Mucosa of rectum (tissue), 2 donors: ENCODE data around the gene ITK.
A peak's percentile ranks its signal among the peaks of the same experiment; 100 is the strongest.

Experiments
- H3K27ac ChIP-seq, 2 donors: one replicate each; pipeline ENCODE4 v1.7.0; 2013; ENCODE audit warnings: inconsistent platforms in 2 of 2, low read depth in 2 of 2, low read length in 2 of 2
- H3K27me3 ChIP-seq, 2 donors: one replicate each; pipeline ENCODE4 v1.7.0; 2013; ENCODE audit warnings: low read length in 2 of 2; ENCODE audit not compliant: control insufficient read depth in 2 of 2, insufficient read depth in 2 of 2
- H3K36me3 ChIP-seq, 2 donors: one replicate each; pipeline ENCODE4 v1.7.0; 2013; ENCODE audit warnings: low read length in 2 of 2; ENCODE audit not compliant: control insufficient read depth in 2 of 2, insufficient read depth in 2 of 2
- H3K4me1 ChIP-seq, 2 donors: one replicate each; pipeline ENCODE4 v1.7.0; 2013; ENCODE audit warnings: low read length in 2 of 2, mild to moderate bottlenecking in 1 of 2; ENCODE audit not compliant: control insufficient read depth in 2 of 2, insufficient read depth in 2 of 2
- H3K4me3 ChIP-seq, 2 donors: one replicate each; pipeline ENCODE4 v1.7.0; 2013; ENCODE audit warnings: low read length in 2 of 2
- H3K9ac ChIP-seq, 2 donors: one replicate each; pipeline ENCODE4 v1.7.0; 2013; ENCODE audit warnings: low read length in 2 of 2, low read depth in 1 of 2, mild to moderate bottlenecking in 1 of 2
- H3K9me3 ChIP-seq, 2 donors: one replicate each; pipeline ENCODE4 v1.7.0; 2013; ENCODE audit warnings: low read length in 2 of 2; ENCODE audit not compliant: control insufficient read depth in 2 of 2
- donor health status: healthy.
- donor health status: Normal muscosa, but diverticular disease.

ITK gene

GRCh38 chr5:157180374-157181264 is at the start of gene ITK:
Gene ITK, plus strand, starts transcription at chr5:157180840. Its CDS starts 138 bp downstream, at chr5:157180978.
- H3K27me3 ChIP-seq, result no peaks in the 10 kb centered on the region
- no peak within 1 kb of the TSS for H3K9ac ChIP-seq
- H3K9me3 ChIP-seq, result no peaks in the 10 kb centered on the region
- no peaks in the 10 kb centered on the region for H3K36me3 ChIP-seq
- no peaks in the 10 kb centered on the region for H3K4me1 ChIP-seq
- H3K27ac ChIP-seq, result peak within 1 kb of the TSS; percentile 32 to 46
- H3K4me3 ChIP-seq, result peak within 1 kb of the TSS; percentile 33 to 59

- no peak overlapping the region for H3K9ac ChIP-seq
- H3K27ac ChIP-seq, result no peak overlapping the region
- H3K36me3 ChIP-seq, result no peaks in the 10 kb centered on the region
- no peaks in the 10 kb centered on the region for H3K27me3 ChIP-seq
- no peaks in the 10 kb centered on the region for H3K4me1 ChIP-seq
- H3K4me3 ChIP-seq, result no peak overlapping the region
- H3K9me3 ChIP-seq, result no peaks in the 10 kb centered on the region
Measured at GRCh38 chr5:157130925-157131324, 49.7 kb upstream of the ITK start.

GRCh38 chr5:157132281-157132612 is 48.4 kb upstream of the ITK start:
- H3K27me3 ChIP-seq, result no peaks in the 10 kb centered on the region
- H3K9ac ChIP-seq, result no peak overlapping the region
- no peak overlapping the region for H3K27ac ChIP-seq
- H3K36me3 ChIP-seq, result peaks cover 0 to under 1% of the 10 kb centered on the region in 2 donors
- no peaks in the 10 kb centered on the region for H3K4me1 ChIP-seq
- H3K4me3 ChIP-seq, result peak overlapping the region in 1 of 2 donors; percentile 56
- no peaks in the 10 kb centered on the region for H3K9me3 ChIP-seq

- H3K9ac ChIP-seq, result no peak overlapping the region
- H3K27ac ChIP-seq, result no peak overlapping the region
- no peaks in the 10 kb centered on the region for H3K4me1 ChIP-seq
- no peaks in the 10 kb centered on the region for H3K9me3 ChIP-seq
- no peak overlapping the region for H3K4me3 ChIP-seq
- H3K36me3 ChIP-seq, result peaks cover 17 to 18% of the 10 kb centered on the region in 2 donors
- H3K27me3 ChIP-seq, result no peaks in the 10 kb centered on the region
Measured at GRCh38 chr5:157137691-157138090, 42.9 kb upstream of the ITK start.

GRCh38 chr5:157142317-157143126 is 38.1 kb upstream of the ITK start, which contains the start of gene MED7:
Gene MED7, minus strand, starts transcription at chr5:157142865. Its CDS starts 3,434 bp downstream, at chr5:157139431.
- Histone ChIP-seq H3K36me3 (peaks cover 14 to 15% of the 10 kb centered on the region in 2 donors), H3K27ac (peak within 1 kb of the TSS; percentile 81 to 89), H3K9ac (peak within 1 kb of the TSS; percentile 91 to 92), H3K27me3 (no peaks in the 10 kb centered on the region), H3K4me3 (peak within 1 kb of the TSS; percentile 92 to 94), H3K4me1 (peaks cover 0 to 6% of the 10 kb centered on the region in 2 donors), H3K9me3 (no peaks in the 10 kb centered on the region)

DNA sequence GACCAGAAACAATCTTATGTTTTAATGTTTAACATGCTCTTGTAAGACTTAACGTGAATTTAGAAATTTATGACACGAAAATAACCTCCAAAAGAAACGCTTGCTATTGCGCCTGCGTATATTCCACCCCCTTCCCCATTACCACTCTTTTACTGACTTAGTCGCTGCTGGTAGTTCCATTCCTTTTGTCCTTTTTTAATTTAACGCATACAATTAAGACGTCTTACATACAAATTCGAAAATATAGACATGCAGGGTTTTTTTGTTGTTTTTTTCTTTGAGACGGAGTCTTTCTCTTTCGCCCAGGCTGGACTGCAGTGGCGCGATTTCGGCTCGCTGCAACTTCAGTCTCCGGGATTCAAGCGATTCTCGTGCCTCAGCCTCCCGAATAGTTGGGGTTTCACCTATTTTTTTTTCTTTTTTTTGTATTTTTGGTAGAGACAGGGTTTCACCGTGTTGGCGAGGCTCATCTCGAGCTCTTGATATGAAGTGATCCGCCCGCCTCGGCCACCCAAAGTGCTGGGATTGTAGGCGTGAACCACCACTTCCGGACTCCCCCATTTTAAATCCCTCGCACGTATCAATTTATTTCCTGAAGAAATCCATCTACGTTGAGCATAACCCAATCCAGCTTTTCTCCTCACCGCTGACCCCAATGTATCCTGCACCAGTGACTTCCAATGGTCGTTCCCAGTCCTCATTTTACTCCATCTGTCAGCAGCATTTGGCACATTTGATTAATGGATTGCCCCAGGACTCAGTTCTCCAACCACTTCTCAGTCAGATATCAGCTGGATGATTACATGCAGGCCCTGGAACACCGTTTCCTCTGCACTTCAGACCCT is 37.3 kb upstream of the ITK start:
- no peaks in the 10 kb centered on the region for H3K9me3 ChIP-seq
- H3K4me1 ChIP-seq, result peaks cover 0 to 6% of the 10 kb centered on the region in 2 donors
- H3K4me3 ChIP-seq, result peak overlapping the region; percentile 92 to 94
- H3K27ac ChIP-seq, result peak overlapping the region; percentile 81 to 89
- peak overlapping the region; percentile 74 to 91 for H3K9ac ChIP-seq
- H3K36me3 ChIP-seq, result peaks cover 8 to 10% of the 10 kb centered on the region in 2 donors
- H3K27me3 ChIP-seq, result no peaks in the 10 kb centered on the region

GRCh38 chr5:157148734-157149615 is 31.7 kb upstream of the ITK start:
- Histone ChIP-seq H3K27ac (no peak overlapping the region), H3K36me3 (no peaks in the 10 kb centered on the region), H3K9ac (no peak overlapping the region), H3K9me3 (no peaks in the 10 kb centered on the region), H3K4me3 (no peak overlapping the region), H3K4me1 (no peaks in the 10 kb centered on the region), H3K27me3 (no peaks in the 10 kb centered on the region)

DNA sequence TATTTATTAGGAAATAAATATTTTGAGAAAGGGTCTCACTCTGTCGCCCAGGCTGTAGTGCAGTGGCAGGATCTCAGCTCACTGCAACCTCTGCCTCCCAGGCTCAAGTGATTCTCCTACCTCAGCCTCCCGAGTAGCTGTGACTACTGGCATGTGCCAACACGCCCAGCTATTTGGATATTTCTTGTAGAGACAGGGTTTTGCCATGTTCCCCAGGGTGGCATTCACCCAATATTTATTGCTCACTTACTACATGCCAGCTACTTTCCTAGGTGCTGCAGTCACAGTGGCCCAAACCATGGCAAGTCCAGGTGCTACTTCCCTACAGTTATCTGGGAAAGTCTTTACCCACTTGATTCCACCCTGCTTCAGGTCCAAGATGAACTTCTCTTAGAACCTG is 29.6 kb upstream of the ITK start:
- no peaks in the 10 kb centered on the region for H3K36me3 ChIP-seq
- H3K27ac ChIP-seq, result no peak overlapping the region
- H3K9ac ChIP-seq, result no peak overlapping the region
- H3K27me3 ChIP-seq, result no peaks in the 10 kb centered on the region
- no peaks in the 10 kb centered on the region for H3K9me3 ChIP-seq
- H3K4me1 ChIP-seq, result no peaks in the 10 kb centered on the region
- H3K4me3 ChIP-seq, result no peak overlapping the region

- no peaks in the 10 kb centered on the region for H3K4me1 ChIP-seq
- no peak overlapping the region for H3K9ac ChIP-seq
- no peaks in the 10 kb centered on the region for H3K9me3 ChIP-seq
- no peak overlapping the region for H3K4me3 ChIP-seq
- no peaks in the 10 kb centered on the region for H3K27me3 ChIP-seq
- H3K27ac ChIP-seq, result no peak overlapping the region
- H3K36me3 ChIP-seq, result no peaks in the 10 kb centered on the region
Measured at GRCh38 chr5:157155297-157155696, 25.3 kb upstream of the ITK start.
